Hepatocyte (in vitro differentiated cells): Measurements from ENCODE around the gene CPB1. TPM values are rescaled to one million over a fixed set of nuclear protein-coding genes. Genes with fewer than 3 reads are reported as not detected.

Source experiments
- DNase-seq: peaks from one replicate; pipeline ENCODE4 v3.0.0-alpha.2; 2016; ENCODE audit warnings: low spot score
- H2AFZ ChIP-seq: fragments of 200-600 bp; sonication (generic); 2 replicates; pipeline ENCODE4 v1.6.0; 2016; ENCODE audit warnings: antibody characterized with exemption, mild to moderate bottlenecking
- H3K27ac ChIP-seq: fragments of 200-600 bp; sonication (generic); 2 replicates; pipeline ENCODE4 v1.5.1; 2016; ENCODE audit warnings: mild to moderate bottlenecking
- H3K27me3 ChIP-seq: fragments of 200-600 bp; sonication (generic); 2 replicates; pipeline ENCODE4 v1.6.1; 2016
- H3K36me3 ChIP-seq: fragments of 200-600 bp; sonication (generic); replicated peaks from 2 replicates; pipeline ENCODE4 v1.5.1; 2016; ENCODE audit warnings: low read depth; ENCODE audit not compliant: insufficient read depth
- H3K4me1 ChIP-seq: fragments of 200-600 bp; sonication (generic); 2 replicates; pipeline ENCODE4 v1.5.1; 2016; ENCODE audit warnings: mild to moderate bottlenecking, moderate library complexity; ENCODE audit not compliant: insufficient read depth
- H3K4me2 ChIP-seq: fragments of 200-600 bp; sonication (generic); 2 replicates; pipeline ENCODE4 v1.6.0; 2016
- H3K4me3 ChIP-seq: fragments of 200-600 bp; sonication (generic); 2 replicates; pipeline ENCODE4 v1.5.1; 2016; ENCODE audit warnings: mild to moderate bottlenecking
- H3K79me2 ChIP-seq: fragments of 200-600 bp; sonication (generic); 2 replicates; pipeline ENCODE4 v1.6.0; 2017; ENCODE audit warnings: mild to moderate bottlenecking
- H3K9me2 ChIP-seq: fragments of 200-600 bp; sonication (generic); replicated peaks from 2 replicates; pipeline ENCODE4 v1.6.0; 2017; ENCODE audit warnings: mild to moderate bottlenecking; ENCODE audit not compliant: insufficient read depth
- H3K9me3 ChIP-seq: fragments of 200-600 bp; sonication (generic); 2 replicates; pipeline ENCODE4 v1.5.1; 2016; ENCODE audit warnings: low read depth, mild to moderate bottlenecking
- H4K20me1 ChIP-seq: fragments of 200-600 bp; sonication (generic); 2 replicates; pipeline ENCODE4 v1.6.0; 2016; ENCODE audit warnings: mild to moderate bottlenecking; ENCODE audit not compliant: insufficient read depth, poor library complexity, severe bottlenecking
- CTCF ChIP-seq: fragments of 200-600 bp; sonication (generic); IDR thresholded peaks from 2 replicates; pipeline ENCODE4 v1.5.1; 2016; ENCODE audit warnings: antibody characterized with exemption, mild to moderate bottlenecking; ENCODE audit not compliant: poor library complexity
- EZH2 ChIP-seq: fragments of 200-600 bp; sonication (generic); IDR thresholded peaks from 2 replicates; pipeline ENCODE4 v1.6.1; 2016; ENCODE audit warnings: antibody characterized with exemption, mild to moderate bottlenecking, borderline replicate concordance
- EZH2phosphoT487 ChIP-seq: fragments of 200-600 bp; sonication (generic); IDR thresholded peaks from one replicate; pipeline ENCODE4 v1.6.1; 2018; ENCODE audit warnings: antibody characterized with exemption, mild to moderate bottlenecking, low read depth, moderate library complexity; ENCODE audit not compliant: unreplicated experiment, severe bottlenecking
- WGBS: methylation state at CpG from one replicate; pipeline ENCODE4 v1.1.6; 2016; ENCODE audit warnings: low lambda C conversion rate; ENCODE audit errors: missing lambda C conversion rate; 5-methylcytosine and 5-hydroxymethylcytosine counted together
- polyA plus RNA-seq: library from polyadenylated mRNA; unstranded; fragments of >200 nt; fragmentation: Nextera tagmentation; extraction: Ambion mirVana; gene quantifications from 2 replicates; pipeline ENCODE4 v1.2.1, GENCODE V29; 2016
- total RNA-seq: library from RNA; depleted of rRNA; stranded (reverse); fragments of >200 nt; gene quantifications from 2 replicates; pipeline ENCODE4 v1.2.3, GENCODE V29; 2014

CPB1 gene
- total and polyA plus RNA-seq, 2 experiments from 2014 or later, result not detected

- Histone ChIP-seq H3K4me1 (no peaks in the 10 kb centered on the region), H3K4me2 (no peak overlapping the region), H4K20me1 (no peaks in the 10 kb centered on the region), H3K36me3 (no peaks in the 10 kb centered on the region), H3K4me3 (no peak overlapping the region), H3K9me2 (no peaks in the 10 kb centered on the region), H3K9me3 (no peaks in the 10 kb centered on the region), H3K27me3 (no peaks in the 10 kb centered on the region), H3K27ac (no peak overlapping the region), H2AFZ (no peak overlapping the region), H3K79me2 (no peaks in the 10 kb centered on the region)
- 13% methylated on average over 1 of the region's 1 CpG for WGBS
- TF ChIP-seq EZH2phosphoT487, result no peak
- TF ChIP-seq CTCF, result peak; percentile 66
- DNase-seq, result peak; percentile 54
Observed at GRCh38 chr3:148861277-148861869, 33.8 kb downstream of the CPB1 start.

- TF ChIP-seq CTCF (no peak), EZH2phosphoT487 (no peak), EZH2 (no peak)
- no peak overlapping the region for H3K4me2 ChIP-seq
- H3K79me2 ChIP-seq, result no peaks in the 10 kb centered on the region
- no peaks in the 10 kb centered on the region for H3K36me3 ChIP-seq
- H3K27me3 ChIP-seq, result no peaks in the 10 kb centered on the region
- no peak overlapping the region for H3K27ac ChIP-seq
- H3K9me2 ChIP-seq, result no peaks in the 10 kb centered on the region
- no peak for DNase-seq
- 73% methylated on average over 4 of the region's 4 CpGs for WGBS
- H2AFZ ChIP-seq, result no peak overlapping the region
- H3K4me1 ChIP-seq, result no peaks in the 10 kb centered on the region
- H4K20me1 ChIP-seq, result no peaks in the 10 kb centered on the region
- no peak overlapping the region for H3K4me3 ChIP-seq
- H3K9me3 ChIP-seq, result no peaks in the 10 kb centered on the region
Observed at GRCh38 chr3:148863297-148863696, 35.7 kb downstream of the CPB1 start.

GRCh38 chr3:148863814-148864213 lies 36.2 kb downstream of the CPB1 start:
- H3K27ac ChIP-seq, result no peak overlapping the region
- no peak overlapping the region for H3K4me3 ChIP-seq
- DNase-seq, result no peak
- H3K4me2 ChIP-seq, result no peak overlapping the region
- H3K79me2 ChIP-seq, result no peaks in the 10 kb centered on the region
- no peaks in the 10 kb centered on the region for H3K9me3 ChIP-seq
- WGBS, result 82% methylated on average over 5 of the region's 5 CpGs
- H3K9me2 ChIP-seq, result no peaks in the 10 kb centered on the region
- TF ChIP-seq CTCF (no peak), EZH2 (no peak), EZH2phosphoT487 (no peak)
- H3K4me1 ChIP-seq, result no peaks in the 10 kb centered on the region
- H4K20me1 ChIP-seq, result no peaks in the 10 kb centered on the region
- no peaks in the 10 kb centered on the region for H3K27me3 ChIP-seq
- H3K36me3 ChIP-seq, result no peaks in the 10 kb centered on the region
- no peak overlapping the region for H2AFZ ChIP-seq

- Histone ChIP-seq H3K27ac (no peak within 1 kb of the TSS), H3K36me3 (no peaks in the 10 kb centered on the region), H3K9me3 (no peaks in the 10 kb centered on the region), H3K27me3 (no peaks in the 10 kb centered on the region), H3K4me2 (no peak within 1 kb of the TSS), H3K4me3 (no peak within 1 kb of the TSS), H3K79me2 (no peaks in the 10 kb centered on the region), H3K9me2 (no peaks in the 10 kb centered on the region), H3K4me1 (no peaks in the 10 kb centered on the region), H4K20me1 (no peaks in the 10 kb centered on the region), H2AFZ (no peak within 1 kb of the TSS)
- DNase-seq, result no peak
- 76% methylated on average over 1 of the region's 1 CpG for WGBS
- no peak for TF ChIP-seq EZH2phosphoT487
- no peak for TF ChIP-seq CTCF
- no peak for TF ChIP-seq EZH2
Observed at GRCh38 chr3:148865049-148865448, 37.4 kb downstream of the CPB1 start, which contains the start of gene CPA3. TSS of gene CPA3 (plus strand) at chr3:148865296. CDS start at chr3:148865308, 12 bp downstream.
